BE2C (cell line): ENCODE results near the gene HES3.

Experiments used
- DNase-seq: peaks from one replicate; pipeline ENCODE4 v3.0.0-alpha.2; 2020
- H3K27me3 ChIP-seq: fragments of 250-450 bp; sonication (Bioruptor Pico); 2 replicates; pipeline ENCODE4 v1.5.1; 2020; ENCODE audit warnings: mild to moderate bottlenecking
- H3K36me3 ChIP-seq: fragments of 250-450 bp; sonication (Bioruptor Pico); 2 replicates; pipeline ENCODE4 v1.5.1; 2020; ENCODE audit warnings: mild to moderate bottlenecking
- H3K4me1 ChIP-seq: fragments of 250-450 bp; sonication (Bioruptor Pico); 2 replicates; pipeline ENCODE4 v1.5.1; 2020
- H3K4me3 ChIP-seq: 2 replicates; pipeline ENCODE4 v1.5.1; 2011; ENCODE audit warnings: low read depth, low read length
- H3K9me3 ChIP-seq: fragments of 250-450 bp; sonication (Bioruptor Pico); 2 replicates; pipeline ENCODE4 v1.5.1; 2020
- TF ChIP-seq, protein P1 (sequence below): IDR thresholded peaks from 2 replicates; pipeline ENCODE4 v1.5.1; 2012; ENCODE audit warnings: mild to moderate bottlenecking, low read depth, low read length

HES3 gene

DNA sequence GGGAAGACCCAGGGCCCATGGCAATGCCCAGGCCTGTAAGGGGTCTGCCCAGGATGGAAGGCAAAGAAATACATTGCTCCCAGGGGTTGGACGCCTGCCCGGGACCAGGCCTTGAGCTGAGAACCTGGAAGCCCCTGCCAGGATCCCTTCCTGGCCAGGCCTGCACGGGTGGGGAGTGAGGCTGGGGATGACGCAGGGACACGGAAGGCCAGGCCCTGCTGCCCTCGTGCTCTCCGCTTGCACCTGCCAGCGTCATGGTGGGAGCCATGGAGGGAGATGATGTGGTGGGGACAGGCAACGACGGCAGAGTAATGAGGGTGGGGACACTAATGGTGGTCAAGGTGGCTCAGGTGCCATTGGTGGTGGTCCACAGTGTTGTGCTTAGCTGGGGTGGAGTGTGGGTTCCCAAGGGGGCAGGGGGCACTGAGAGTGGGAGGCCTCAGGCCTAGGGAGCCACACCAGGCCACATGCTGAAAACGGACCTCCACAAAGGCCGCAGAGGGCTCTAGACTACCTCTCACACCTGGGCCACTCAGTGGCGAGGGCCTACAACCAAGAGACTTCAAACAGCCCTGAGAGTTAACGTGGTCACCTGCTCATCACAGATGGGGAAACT, 4.3 kb downstream of the HES3 start:
- TF ChIP-seq, protein P1, sequence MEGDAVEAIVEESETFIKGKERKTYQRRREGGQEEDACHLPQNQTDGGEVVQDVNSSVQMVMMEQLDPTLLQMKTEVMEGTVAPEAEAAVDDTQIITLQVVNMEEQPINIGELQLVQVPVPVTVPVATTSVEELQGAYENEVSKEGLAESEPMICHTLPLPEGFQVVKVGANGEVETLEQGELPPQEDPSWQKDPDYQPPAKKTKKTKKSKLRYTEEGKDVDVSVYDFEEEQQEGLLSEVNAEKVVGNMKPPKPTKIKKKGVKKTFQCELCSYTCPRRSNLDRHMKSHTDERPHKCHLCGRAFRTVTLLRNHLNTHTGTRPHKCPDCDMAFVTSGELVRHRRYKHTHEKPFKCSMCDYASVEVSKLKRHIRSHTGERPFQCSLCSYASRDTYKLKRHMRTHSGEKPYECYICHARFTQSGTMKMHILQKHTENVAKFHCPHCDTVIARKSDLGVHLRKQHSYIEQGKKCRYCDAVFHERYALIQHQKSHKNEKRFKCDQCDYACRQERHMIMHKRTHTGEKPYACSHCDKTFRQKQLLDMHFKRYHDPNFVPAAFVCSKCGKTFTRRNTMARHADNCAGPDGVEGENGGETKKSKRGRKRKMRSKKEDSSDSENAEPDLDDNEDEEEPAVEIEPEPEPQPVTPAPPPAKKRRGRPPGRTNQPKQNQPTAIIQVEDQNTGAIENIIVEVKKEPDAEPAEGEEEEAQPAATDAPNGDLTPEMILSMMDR, result no peak
- Histone ChIP-seq H3K36me3 (no peaks in the 10 kb centered on the region), H3K4me1 (no peaks in the 10 kb centered on the region), H3K27me3 (peaks cover 15% of the 10 kb centered on the region), H3K9me3 (no peaks in the 10 kb centered on the region), H3K4me3 (no peak overlapping the region)
- DNase-seq, result no peak

DNA sequence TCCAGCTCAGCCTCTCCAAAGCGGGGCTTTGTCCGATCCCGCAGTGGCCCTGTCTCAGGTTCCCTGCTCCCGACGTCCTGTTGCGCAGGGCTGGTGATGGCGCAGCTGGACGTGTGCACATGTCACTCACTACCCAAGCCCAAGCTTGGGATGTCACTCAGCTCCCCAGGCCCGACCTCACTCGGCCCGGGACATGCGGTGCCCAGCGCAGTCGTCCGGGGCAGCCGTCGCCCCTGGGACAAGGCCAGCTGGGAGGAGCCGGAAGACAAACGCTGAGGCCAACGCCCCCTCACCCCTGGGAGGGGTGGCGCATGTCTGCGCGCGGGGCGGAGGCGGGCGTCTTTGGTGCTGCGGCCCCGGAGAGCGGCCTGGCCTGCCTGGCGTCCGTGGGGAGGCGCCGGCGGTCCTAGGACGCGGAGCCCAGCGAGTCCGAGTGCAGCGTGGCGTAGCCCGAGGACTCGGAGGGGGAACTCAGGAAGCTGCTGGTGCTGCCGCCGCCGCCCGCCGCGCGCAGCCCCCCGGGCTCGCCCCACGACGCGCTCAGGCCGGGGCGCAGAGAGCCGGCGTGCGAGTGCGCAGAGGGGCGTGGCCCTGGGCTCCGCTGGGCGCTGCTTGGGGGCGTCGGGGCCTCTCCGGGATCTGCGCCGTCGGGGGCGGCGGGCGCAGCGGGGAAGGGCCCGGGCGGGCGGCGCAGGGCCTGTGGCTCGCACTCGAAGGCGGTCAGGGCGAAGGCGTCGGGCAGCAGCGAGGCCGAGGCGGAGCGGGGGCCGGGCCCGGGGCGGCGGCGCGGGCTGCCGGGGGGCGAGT, 5.2 kb downstream of the HES3 start:
- H3K4me1 ChIP-seq, result no peaks in the 10 kb centered on the region
- H3K9me3 ChIP-seq, result no peaks in the 10 kb centered on the region
- H3K36me3 ChIP-seq, result no peaks in the 10 kb centered on the region
- H3K27me3 ChIP-seq, result peaks cover 15% of the 10 kb centered on the region
- DNase-seq, result no peak
- H3K4me3 ChIP-seq, result no peak overlapping the region
- TF ChIP-seq, protein P1, result no peak

DNA sequence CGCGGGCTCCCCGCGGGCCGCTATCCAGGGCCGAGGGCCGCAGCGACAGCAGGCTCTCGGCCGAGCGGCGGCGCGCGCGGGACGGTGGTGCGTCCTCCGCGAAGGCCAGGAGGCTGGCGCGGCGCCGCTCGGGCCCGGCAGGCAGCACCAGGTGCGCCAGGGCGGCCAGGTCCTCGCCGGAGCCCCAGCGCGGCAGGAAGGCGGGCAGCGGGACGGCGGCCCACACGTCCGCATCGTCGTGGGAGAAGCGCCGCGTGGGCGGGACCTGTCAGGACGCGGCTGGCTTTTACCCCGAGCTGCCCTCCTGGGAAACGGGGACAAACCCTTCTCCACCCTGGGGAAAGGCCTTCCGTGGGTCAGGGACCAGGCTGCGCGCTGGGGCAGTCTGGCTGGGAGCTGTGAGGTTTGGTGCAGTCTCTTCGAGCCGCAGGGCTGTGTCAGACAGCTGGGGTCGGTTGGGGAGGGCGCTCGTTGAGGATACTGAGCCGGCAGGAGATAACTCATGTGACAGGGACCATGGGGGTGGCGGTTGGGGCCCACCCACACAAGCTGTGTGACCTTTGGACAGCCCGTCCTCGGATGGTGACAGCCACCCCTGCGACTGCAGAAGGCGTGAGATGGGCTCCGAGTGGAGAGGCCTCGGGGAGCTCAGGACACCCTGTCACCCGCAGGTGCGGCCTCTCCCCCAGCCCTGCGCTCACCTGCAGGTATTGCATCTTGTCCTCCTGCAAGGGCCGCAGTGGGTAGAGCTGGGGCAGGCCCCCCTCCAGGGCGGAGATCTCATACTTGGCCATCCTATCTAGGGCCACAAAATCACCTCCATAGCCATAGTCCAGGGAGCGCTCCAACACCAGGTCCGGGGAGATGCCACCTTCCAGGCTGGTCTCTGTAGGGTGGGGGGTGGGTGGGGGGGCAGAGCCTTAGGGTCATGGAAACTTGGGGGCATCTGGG, 6.0 kb downstream of the HES3 start:
- Histone ChIP-seq H3K4me3 (no peak overlapping the region), H3K27me3 (peaks cover 15% of the 10 kb centered on the region), H3K36me3 (no peaks in the 10 kb centered on the region), H3K9me3 (no peaks in the 10 kb centered on the region), H3K4me1 (no peaks in the 10 kb centered on the region)
- TF ChIP-seq, protein P1, result no peak
- no peak for DNase-seq

DNA sequence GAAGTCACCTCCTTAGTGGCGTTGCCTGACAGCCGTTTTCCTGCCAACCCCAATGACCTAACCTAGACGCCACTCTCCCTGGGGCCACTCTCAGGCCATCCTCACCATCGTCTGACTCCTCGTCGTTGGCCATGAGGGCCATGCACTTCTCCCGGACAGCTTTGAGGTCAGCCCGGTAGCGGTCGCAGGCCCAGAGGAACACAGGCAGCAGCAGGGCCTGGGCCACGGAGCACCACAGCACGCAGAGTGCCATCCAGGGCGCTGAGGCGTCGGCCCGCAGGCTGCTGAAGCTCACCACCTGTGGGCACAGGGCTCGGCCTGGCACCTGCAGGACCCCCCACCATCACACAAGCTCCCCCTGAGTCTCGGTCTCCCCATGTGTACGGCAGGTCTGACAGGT, 7.3 kb downstream of the HES3 start:
- H3K4me3 ChIP-seq, result no peak overlapping the region
- TF ChIP-seq, protein P1, result no peak
- no peak for DNase-seq
- no peaks in the 10 kb centered on the region for H3K9me3 ChIP-seq
- no peaks in the 10 kb centered on the region for H3K36me3 ChIP-seq
- no peaks in the 10 kb centered on the region for H3K4me1 ChIP-seq
- peaks cover 15% of the 10 kb centered on the region for H3K27me3 ChIP-seq

DNA sequence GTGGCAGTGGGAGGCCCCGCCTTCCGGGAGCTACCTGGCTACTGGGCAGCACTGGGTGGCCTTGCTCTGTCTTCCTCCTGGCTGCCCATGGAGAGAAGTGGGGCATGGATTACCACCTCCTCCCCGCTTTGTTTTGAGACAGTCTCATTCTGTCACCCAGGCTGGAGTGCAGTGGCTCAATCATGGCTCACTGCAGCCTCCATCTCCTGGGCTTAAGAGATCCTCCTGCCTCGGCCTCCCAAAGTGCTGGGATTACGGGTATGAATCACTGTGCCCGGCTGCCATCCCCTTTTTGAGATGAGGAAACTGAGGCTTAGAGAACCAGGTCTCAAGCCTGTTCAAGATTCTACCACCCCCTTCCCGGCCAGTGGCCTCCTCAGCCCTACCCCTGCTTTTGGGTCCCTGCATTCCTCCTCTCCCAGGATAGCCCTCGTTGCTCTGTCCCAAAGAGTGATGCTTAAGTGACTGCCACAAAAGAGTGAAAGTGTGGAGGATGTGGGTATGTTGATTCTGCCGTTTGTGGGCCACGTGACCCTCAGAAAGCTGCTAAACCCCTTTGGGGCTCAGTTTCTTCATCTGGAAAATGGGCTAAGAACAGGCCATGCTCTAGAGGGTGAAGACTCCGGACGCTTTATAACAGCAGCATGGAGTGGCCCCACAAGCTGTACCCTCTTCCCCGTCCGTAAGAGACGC, 7.8 kb downstream of the HES3 start:
- TF ChIP-seq, protein P1, result no peak
- Histone ChIP-seq H3K4me1 (no peaks in the 10 kb centered on the region), H3K36me3 (no peaks in the 10 kb centered on the region), H3K4me3 (no peak overlapping the region), H3K9me3 (no peaks in the 10 kb centered on the region), H3K27me3 (peaks cover 15% of the 10 kb centered on the region)
- no peak for DNase-seq
